Activated CD8-positive, alpha-beta T cell treated with anti-CD3 and anti-CD28 coated beads for 36 hours (primary cell): ENCODE measurements around the gene CDC37. TPM values are rescaled to one million over a fixed set of nuclear protein-coding genes. Genes with fewer than 3 reads are reported as not detected.

Experiments used
- ATAC-seq: fragments of 200-7000 bp; cut with Tn5 transposase; one replicate; pipeline ENCODE4 v1.10.0; 2021; ENCODE audit warnings: mild to moderate bottlenecking, moderate library complexity
- CTCF ChIA-PET: fragments of 350-600 bp; sonication (Branson Sonifier 250); formaldehyde crosslinking; loops from one replicate; lab custom pipeline; 2021; ENCODE audit warnings: antibody characterized with exemption; lab: Charles Lee
- POLR2A ChIA-PET: fragments of 350-600 bp; sonication (Branson Sonifier 250); formaldehyde crosslinking; loops from one replicate; lab custom pipeline; 2021; ENCODE audit warnings: antibody characterized with exemption; lab: Charles Lee
- DNase-seq: peaks from one replicate; pipeline ENCODE4 v3.0.0-alpha.2; 2020
- H3K27ac Mint-ChIP-seq: one replicate; pipeline ENCODE4 v1.8.0; 2021; ENCODE audit warnings: mild to moderate bottlenecking, mixed read lengths
- H3K27me3 Mint-ChIP-seq: one replicate; pipeline ENCODE4 v1.8.0; 2021; ENCODE audit warnings: mixed read lengths
- H3K36me3 Mint-ChIP-seq: one replicate; pipeline ENCODE4 v1.8.0; 2021; ENCODE audit warnings: low read depth, mixed read lengths
- H3K4me1 Mint-ChIP-seq: one replicate; pipeline ENCODE4 v1.8.0; 2021; ENCODE audit warnings: low read depth, mixed read lengths
- H3K4me3 Mint-ChIP-seq: one replicate; pipeline ENCODE4 v1.8.0; 2021; ENCODE audit warnings: mild to moderate bottlenecking, moderate library complexity, mixed read lengths
- H3K9me3 Mint-ChIP-seq: one replicate; pipeline ENCODE4 v1.8.0; 2021; ENCODE audit warnings: mixed read lengths
- intact Hi-C: fragments of 100-400 bp; cut with micrococcal nuclease; formaldehyde crosslinking; loops from one replicate; pipeline ENCODE4 v1.10.0; 2022
- total RNA-seq, 2 experiments: library from RNA; stranded (reverse); gene quantifications; one replicate each; pipeline ENCODE4 v1.2.3, GENCODE V29; 2021
- TF ChIP-seq, protein P1 (sequence below): fragments of 200-600 bp; IDR thresholded peaks from one replicate; pipeline ENCODE4 v1.8.0; 2022; ENCODE audit warnings: antibody characterized with exemption, mild to moderate bottlenecking

CDC37 gene
- 100 to 1,000 TPM; 236 to 238 TPM for total RNA-seq

GRCh38 chr19:10403137-10404021 is at the start of gene CDC37:
Gene CDC37 (minus strand): TSS chr19:10403542. CDS start chr19:10403479, 63 bp downstream.
- ATAC-seq (peak; percentile 74), DNase-seq (peak; percentile 99)
- intact Hi-C loops = loop anchor here (2.0 to 10.0 kb wide), 3 partner anchors 15 to 71 kb away; no protein-coding TSS in a partner anchor
- Mint-ChIP-seq H3K4me3 (peak within 1 kb of the TSS; percentile 95), H3K4me1 (peaks cover 63% of the 10 kb centered on the region), H3K27ac (peak within 1 kb of the TSS; percentile 78), H3K9me3 (no peaks in the 10 kb centered on the region), H3K27me3 (no peaks in the 10 kb centered on the region), H3K36me3 (peaks cover 33% of the 10 kb centered on the region)
- TF ChIP-seq, protein P1, sequence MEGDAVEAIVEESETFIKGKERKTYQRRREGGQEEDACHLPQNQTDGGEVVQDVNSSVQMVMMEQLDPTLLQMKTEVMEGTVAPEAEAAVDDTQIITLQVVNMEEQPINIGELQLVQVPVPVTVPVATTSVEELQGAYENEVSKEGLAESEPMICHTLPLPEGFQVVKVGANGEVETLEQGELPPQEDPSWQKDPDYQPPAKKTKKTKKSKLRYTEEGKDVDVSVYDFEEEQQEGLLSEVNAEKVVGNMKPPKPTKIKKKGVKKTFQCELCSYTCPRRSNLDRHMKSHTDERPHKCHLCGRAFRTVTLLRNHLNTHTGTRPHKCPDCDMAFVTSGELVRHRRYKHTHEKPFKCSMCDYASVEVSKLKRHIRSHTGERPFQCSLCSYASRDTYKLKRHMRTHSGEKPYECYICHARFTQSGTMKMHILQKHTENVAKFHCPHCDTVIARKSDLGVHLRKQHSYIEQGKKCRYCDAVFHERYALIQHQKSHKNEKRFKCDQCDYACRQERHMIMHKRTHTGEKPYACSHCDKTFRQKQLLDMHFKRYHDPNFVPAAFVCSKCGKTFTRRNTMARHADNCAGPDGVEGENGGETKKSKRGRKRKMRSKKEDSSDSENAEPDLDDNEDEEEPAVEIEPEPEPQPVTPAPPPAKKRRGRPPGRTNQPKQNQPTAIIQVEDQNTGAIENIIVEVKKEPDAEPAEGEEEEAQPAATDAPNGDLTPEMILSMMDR = no peak
- ChIA-PET CTCF (interaction anchor here (0.6 to 21.1 kb wide), 15 partner anchors 12 to 149 kb away, joined by 3 to 587 read pairs (median 6); partner anchors contain the start of genes ICAM1 and PDE4A), POLR2A (interaction anchor here (0.6 to 11.5 kb wide), 15 partner anchors 12 to 295 kb away, joined by 3 to 161 read pairs (median 3); partner anchors contain the start of genes ICAM1 and PDE4A)

DNA sequence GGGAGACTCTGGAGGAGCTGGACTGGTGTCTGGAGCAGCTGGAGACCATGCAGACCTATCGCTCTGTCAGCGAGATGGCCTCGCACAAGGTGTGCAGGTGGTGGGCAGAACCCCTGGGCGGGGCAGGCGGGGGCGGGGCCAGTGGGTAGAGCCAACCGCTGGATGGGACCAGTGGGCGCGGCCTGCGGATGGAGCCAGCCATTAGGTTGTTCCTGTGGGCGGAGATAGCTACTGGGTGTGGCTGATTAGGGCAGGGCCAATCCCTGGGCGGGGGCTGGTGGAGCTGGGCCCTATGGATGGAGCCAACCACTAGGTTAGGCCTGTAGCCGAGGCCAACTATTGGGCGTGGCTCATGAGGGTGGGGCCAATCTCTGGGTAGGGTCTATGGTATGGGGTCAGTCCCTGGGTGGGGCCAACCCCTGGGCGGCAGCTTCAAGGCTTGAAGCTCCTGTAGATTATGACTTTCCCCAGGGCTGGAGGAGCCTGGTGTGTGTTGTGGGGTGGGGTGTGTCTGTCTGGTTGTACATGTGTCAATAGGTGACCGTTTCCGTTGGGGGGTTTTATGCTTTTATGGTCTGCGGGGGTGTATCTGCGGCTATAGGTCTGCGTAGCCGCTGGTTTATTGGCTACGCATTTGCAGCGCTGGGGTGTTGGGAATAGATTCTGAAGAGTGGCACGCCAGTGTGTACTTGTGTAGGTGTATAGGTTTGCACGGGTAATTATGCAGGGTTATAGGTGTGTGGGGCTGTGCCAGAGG is 47.7 kb upstream of the CDC37 start:
- Mint-ChIP-seq H3K36me3 (peaks cover 10% of the 10 kb centered on the region), H3K9me3 (no peaks in the 10 kb centered on the region), H3K4me3 (no peak overlapping the region), H3K27me3 (no peaks in the 10 kb centered on the region), H3K4me1 (peaks cover 6% of the 10 kb centered on the region), H3K27ac (no peak overlapping the region)
- intact Hi-C loops = no loop called here
- CTCF ChIA-PET = interaction anchor here (1.0 to 2.0 kb wide), 2 partner anchors 15 to 62 kb away, joined by 3 to 5 read pairs; no protein-coding TSS in a partner anchor
- ATAC-seq (peak; percentile 65), DNase-seq (peak; percentile 33)
- TF ChIP-seq, protein P1 = no peak
- POLR2A ChIA-PET = interaction anchor here (0.5 kb wide), 1 partner anchor 102 kb away, joined by 3 read pairs; no protein-coding TSS in a partner anchor

DNA sequence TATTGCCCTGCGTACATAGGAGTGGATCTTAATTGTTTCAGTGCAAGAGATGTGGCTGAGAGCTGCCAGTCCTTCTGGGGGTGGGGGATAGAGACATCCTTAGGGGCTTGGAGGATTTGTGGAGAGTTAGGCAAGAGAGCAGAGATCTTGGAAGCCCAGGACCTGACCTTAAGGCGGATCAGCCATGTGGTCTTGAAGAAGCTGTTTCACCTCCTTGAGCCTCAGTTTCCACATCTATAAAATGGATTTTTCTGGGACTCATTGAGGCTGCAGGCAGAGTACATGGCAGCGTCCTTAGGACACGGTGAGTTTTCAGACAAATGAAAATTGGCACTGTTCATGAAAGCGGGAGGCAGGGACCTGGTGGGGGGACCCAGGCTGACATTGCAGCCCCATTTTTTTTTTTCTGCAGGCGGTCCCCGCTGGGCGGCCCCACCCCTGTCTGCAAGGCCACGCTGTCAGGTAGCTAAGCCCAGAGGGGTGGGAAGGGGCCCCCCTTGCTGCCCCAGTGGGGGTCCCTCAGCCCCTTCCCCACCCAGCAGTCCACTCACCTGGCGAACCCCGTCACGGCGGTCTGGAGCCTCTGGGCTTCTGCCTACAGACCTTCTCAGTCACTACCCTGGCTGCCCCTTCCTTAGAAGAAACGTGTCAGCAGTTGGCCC is 47.0 kb upstream of the CDC37 start:
- Mint-ChIP-seq H3K9me3 (no peaks in the 10 kb centered on the region), H3K27me3 (no peaks in the 10 kb centered on the region), H3K4me3 (no peak overlapping the region), H3K27ac (no peak overlapping the region), H3K36me3 (peaks cover 10% of the 10 kb centered on the region), H3K4me1 (peaks cover 6% of the 10 kb centered on the region)
- intact Hi-C loops = no loop called here
- TF ChIP-seq, protein P1 = no peak
- CTCF ChIA-PET = interaction anchor here (1.0 to 2.0 kb wide), 2 partner anchors 14 to 61 kb away, joined by 3 to 5 read pairs; no protein-coding TSS in a partner anchor
- ATAC-seq (no peak), DNase-seq (no peak)
- POLR2A ChIA-PET = interaction anchor here (0.5 kb wide), 1 partner anchor 103 kb away, joined by 3 read pairs; no protein-coding TSS in a partner anchor

GRCh38 chr19:10449037-10449436 is 45.7 kb upstream of the CDC37 start:
- TF ChIP-seq, protein P1 = no peak
- DNase-seq (no peak), ATAC-seq (no peak)
- H3K4me1 Mint-ChIP-seq = peaks cover 6% of the 10 kb centered on the region
- H3K9me3 Mint-ChIP-seq = no peaks in the 10 kb centered on the region
- ChIA-PET POLR2A (no interaction called here), CTCF (interaction anchor here (1.3 kb wide), 1 partner anchor 45 kb away, joined by 3 read pairs; no protein-coding TSS in a partner anchor)
- H3K36me3 Mint-ChIP-seq = peaks cover 10% of the 10 kb centered on the region
- H3K4me3 Mint-ChIP-seq = no peak overlapping the region
- intact Hi-C loops = no loop called here
- no peaks in the 10 kb centered on the region for H3K27me3 Mint-ChIP-seq
- no peak overlapping the region for H3K27ac Mint-ChIP-seq
